Measurements from ENCODE around the gene TAS2R31. TPM values are rescaled to one million over a fixed set of nuclear protein-coding genes. Genes with fewer than 3 reads are reported as not detected.

The TAS2R31 gene
- total RNA-seq, 1 experiment from 2014 or later: 1.7 TPM

- Histone ChIP-seq H4K20me1 (ENCODE audit: insufficient read depth) (no peaks in the 10 kb centered on the region), H3K4me3 (replicated peaks in 1 of 2; ENCODE audit: low read depth in 1 of 2, low read length in 2 of 2) (no peak overlapping the region), H3K9me2 (ENCODE audit: insufficient read depth) (no peaks in the 10 kb centered on the region), H3K79me2 (ENCODE audit: insufficient read depth, low read length) (no peaks in the 10 kb centered on the region), H3K36me3 (ENCODE audit: control insufficient read depth in 1 of 2, insufficient read depth in 2 of 2, low read length in 2 of 2) (no peaks in the 10 kb centered on the region), H3K27ac (ENCODE audit: low read depth, low read length) (no peak overlapping the region), H3K4me2 (ENCODE audit: low read length) (no peak overlapping the region), H3K27me3 (ENCODE audit: insufficient read depth, low read length) (no peaks in the 10 kb centered on the region), H3K9me3 (ENCODE audit: control insufficient read depth in 1 of 2, insufficient read depth in 1 of 2, low read depth in 1 of 2, low read length in 2 of 2) (no peaks in the 10 kb centered on the region), H2AFZ (ENCODE audit: low read depth, low read length, poor library complexity, severe bottlenecking) (no peak overlapping the region), H3K4me1 (ENCODE audit: control insufficient read depth in 1 of 2, insufficient read depth in 2 of 2, low read length in 2 of 2) (no peaks in the 10 kb centered on the region), H3K9ac (ENCODE audit: low read length) (no peak overlapping the region)
- ATAC-seq (no peak), DNase-seq (ENCODE audit: low read depth, low spot score) (no peak)
- BruUV-seq (replicated peaks): no TSS peak
- RAD21 ChIA-PET (ENCODE audit: low non-redundant PET in 1 of 2, low total read pairs in 2 of 2, uncharacterized antibody in 2 of 2, unreplicated experiment in 2 of 2): no interaction called here
- intact Hi-C loops (cut with micrococcal nuclease): no loop called here
- CTCF ChIA-PET: no interaction called here
- POLR2A ChIA-PET: no interaction called here
- TF ChIP-seq FOSL1 (IDR thresholded peaks at IDR 0.05; ENCODE audit: low read depth): no peak
- no peak for TF ChIP-seq ZNF274 (IDR thresholded peaks at IDR 0.05; ENCODE audit: low read depth, low read length)
- no peak for TF ChIP-seq CTCF (IDR thresholded peaks at IDR 0.05 in 2 of 3, conservative IDR thresholded peaks at IDR 0.05 in 1 of 3; ENCODE audit: borderline replicate concordance in 1 of 3, insufficient read depth in 1 of 3, low read depth in 2 of 3, low read length in 2 of 3)
- no peak for TF ChIP-seq JUND (IDR thresholded peaks at IDR 0.05)
- TF ChIP-seq ZFX (IDR thresholded peaks at IDR 0.05): no peak
- TF ChIP-seq CBX3 (IDR thresholded peaks at IDR 0.05; ENCODE audit: low read depth): no peak
- no peak for TF ChIP-seq REST (IDR thresholded peaks at IDR 0.05; ENCODE audit: low read depth)
- TF ChIP-seq SRF (IDR thresholded peaks at IDR 0.05; ENCODE audit: low read depth): no peak
- TF ChIP-seq MAX (IDR thresholded peaks at IDR 0.05): no peak
- TF ChIP-seq EZH2 (IDR thresholded peaks at IDR 0.05): no peak
- no peak for TF ChIP-seq ELF1 (IDR thresholded peaks at IDR 0.05; ENCODE audit: borderline replicate concordance, low read depth)
- no peak for TF ChIP-seq EGR1 (IDR thresholded peaks at IDR 0.05; ENCODE audit: low read depth)
- no peak for TF ChIP-seq EZH2phosphoT487 (IDR thresholded peaks at IDR 0.05; ENCODE audit: borderline replicate concordance)
- TF ChIP-seq ATF3 (IDR thresholded peaks at IDR 0.05): no peak
- no peak for TF ChIP-seq POLR2AphosphoS5 (IDR thresholded peaks at IDR 0.05; ENCODE audit: low read depth, low read length)
- no peak for TF ChIP-seq POLR2A (IDR thresholded peaks at IDR 0.05; ENCODE audit: borderline replicate concordance, extremely low read depth, insufficient read depth, insufficient read length)
- TF ChIP-seq CEBPB (IDR thresholded peaks at IDR 0.05; ENCODE audit: low read depth): no peak
- TF ChIP-seq TCF7L2 (IDR thresholded peaks at IDR 0.05; ENCODE audit: borderline replicate concordance, extremely low read depth, insufficient read depth, insufficient read length): no peak
- no peak for TF ChIP-seq SP1 (IDR thresholded peaks at IDR 0.05; ENCODE audit: low read depth)
Measured at GRCh38 chr12:11075642-11076041, 44.4 kb upstream of the TAS2R31 start.

Data from HCT116 (cell line).